IMR-90 (cell line): ENCODE measurements around the gene ARMC9. TPM values are rescaled to one million over a fixed set of nuclear protein-coding genes. Genes with fewer than 3 reads are reported as not detected.

Experiments
- ATAC-seq: fragments of 200-7000 bp; cut with Tn5 transposase; 2 replicates; pipeline ENCODE4 v1.9.1; 2020; ENCODE audit warnings: low read depth, mild to moderate bottlenecking, moderate library complexity
- BruUV-seq: library from RNA; stranded (reverse); fragments of 400-500 nt; replicated peaks from 2 replicates; lab custom pipeline; 2021; lab: Mats Ljungman, UMichigan
- CTCF ChIA-PET: fragments of 300-600 bp; formaldehyde crosslinking; extraction: SDS; loops from one replicate; lab custom pipeline; 2021; ENCODE audit warnings: antibody characterized with exemption; lab: Yijun Ruan, JAX
- POLR2A ChIA-PET: fragments of 300-600 bp; sonication (Branson Sonifier 250); formaldehyde crosslinking; loops from one replicate; lab custom pipeline; 2022; ENCODE audit warnings: antibody characterized with exemption; ENCODE audit not compliant: unreplicated experiment; lab: Charles Lee
- DNase-seq: peaks from one replicate; pipeline ENCODE4 v3.0.0; 2013
- H2AFZ ChIP-seq: replicated peaks from 2 replicates; pipeline ENCODE3; 2013; ENCODE audit warnings: low read length, mild to moderate bottlenecking; ENCODE audit not compliant: poor library complexity
- H2AK5ac ChIP-seq: 2 replicates; pipeline ENCODE4 v1.6.1; 2013; ENCODE audit warnings: low read depth, low read length, inconsistent platforms
- H2AK9ac ChIP-seq: replicated peaks from 2 replicates; pipeline ENCODE3; 2013; ENCODE audit warnings: mild to moderate bottlenecking, low read depth, low read length, moderate library complexity; ENCODE audit not compliant: poor library complexity
- H2BK120ac ChIP-seq: 2 replicates; pipeline ENCODE4 v1.6.1; 2013; ENCODE audit warnings: low read depth, low read length, inconsistent platforms
- H2BK15ac ChIP-seq: 3 replicates; pipeline ENCODE4 v1.6.1; 2013; ENCODE audit warnings: low read depth, low read length, inconsistent platforms
- H2BK20ac ChIP-seq: 2 replicates; pipeline ENCODE4 v1.6.1; 2013; ENCODE audit warnings: low read depth, mild to moderate bottlenecking, inconsistent platforms, low read length, moderate library complexity
- H2BK5ac ChIP-seq: 2 replicates; pipeline ENCODE4 v1.6.1; 2013; ENCODE audit warnings: mild to moderate bottlenecking, low read depth, low read length, inconsistent platforms; ENCODE audit not compliant: poor library complexity, severe bottlenecking
- H3K14ac ChIP-seq: replicated peaks from 2 replicates; pipeline ENCODE4 v1.6.1; 2013; ENCODE audit warnings: low read depth, low read length, inconsistent platforms
- H3K18ac ChIP-seq: 2 replicates; pipeline ENCODE4 v1.6.1; 2013; ENCODE audit warnings: low read depth, low read length, control low read depth
- H3K23ac ChIP-seq: 2 replicates; pipeline ENCODE4 v1.6.1; 2013; ENCODE audit warnings: low read depth, low read length, inconsistent platforms
- H3K27ac ChIP-seq: 2 replicates; pipeline ENCODE4 v1.5.1; 2013; ENCODE audit warnings: mild to moderate bottlenecking, control low read depth, low read length; ENCODE audit not compliant: insufficient read depth
- H3K27me3 ChIP-seq: 2 replicates; pipeline ENCODE4 v1.6.1; 2013; ENCODE audit warnings: low read length; ENCODE audit not compliant: control insufficient read depth, insufficient read depth
- H3K36me3 ChIP-seq: 2 replicates; pipeline ENCODE4 v1.6.1; 2013; ENCODE audit warnings: low read length, mixed read lengths; ENCODE audit not compliant: control insufficient read depth, insufficient read depth
- H3K4ac ChIP-seq: 2 replicates; pipeline ENCODE4 v1.6.1; 2013; ENCODE audit warnings: low read depth, low read length, inconsistent platforms
- H3K4me1 ChIP-seq: 2 replicates; pipeline ENCODE4 v1.6.1; 2013; ENCODE audit warnings: low read length, mixed read lengths; ENCODE audit not compliant: control insufficient read depth, insufficient read depth
- H3K4me2 ChIP-seq: 2 replicates; pipeline ENCODE4 v1.6.1; 2013; ENCODE audit warnings: low read depth, mild to moderate bottlenecking, control low read depth, low read length, moderate library complexity
- H3K4me3 ChIP-seq: 2 replicates; pipeline ENCODE4 v1.5.1; 2013; ENCODE audit warnings: low read depth, mild to moderate bottlenecking, control low read depth, low read length, moderate library complexity; ENCODE audit not compliant: insufficient read depth
- H3K56ac ChIP-seq: 2 replicates; pipeline ENCODE4 v1.6.1; 2013; ENCODE audit warnings: low read length, inconsistent platforms; ENCODE audit not compliant: insufficient read depth; ENCODE audit errors: extremely low read depth
- H3K79me1 ChIP-seq, 2 experiments: 2 replicates each; pipeline ENCODE4 v1.6.1; 2013; ENCODE audit warnings: low read length in 2 of 2, inconsistent platforms in 1 of 2, low read depth in 1 of 2
- H3K9ac ChIP-seq: 2 replicates; pipeline ENCODE4 v1.6.1; 2013; ENCODE audit warnings: low read depth, low read length, control low read depth
- H3K9me1 ChIP-seq: 2 replicates; pipeline ENCODE4 v1.6.1; 2013; ENCODE audit warnings: low read length, inconsistent platforms; ENCODE audit not compliant: insufficient read depth
- H3K9me3 ChIP-seq: 2 replicates; pipeline ENCODE4 v1.6.1; 2013; ENCODE audit warnings: low read length; ENCODE audit not compliant: control insufficient read depth, insufficient read depth
- H4K20me1 ChIP-seq: 2 replicates; pipeline ENCODE4 v1.6.1; 2013; ENCODE audit warnings: low read length, inconsistent platforms; ENCODE audit not compliant: insufficient read depth
- H4K5ac ChIP-seq: 2 replicates; pipeline ENCODE4 v1.6.1; 2013; ENCODE audit warnings: mild to moderate bottlenecking, low read depth, low read length, control low read depth
- H4K8ac ChIP-seq, 2 experiments: 2 replicates each; pipeline ENCODE4 v1.6.1; 2013; ENCODE audit warnings: low read depth in 2 of 2, low read length in 2 of 2, control low read depth in 1 of 2, inconsistent platforms in 1 of 2
- H4K91ac ChIP-seq: 2 replicates; pipeline ENCODE4 v1.6.1; 2013; ENCODE audit warnings: low read depth, low read length, inconsistent platforms; ENCODE audit not compliant: insufficient read depth
- BHLHE40 ChIP-seq: fragments of 150-350 bp; IDR thresholded peaks from 2 replicates; pipeline ENCODE4 v1.6.1; 2016; ENCODE audit warnings: mild to moderate bottlenecking, low read depth, low read length
- CEBPB ChIP-seq: IDR thresholded peaks from 2 replicates; pipeline ENCODE4 v1.6.1; 2012; ENCODE audit warnings: low read depth, low read length, improper control_type of control experiment
- CTCF ChIP-seq: conservative IDR thresholded peaks from 2 replicates; pipeline ENCODE4 v1.5.1; 2012; ENCODE audit warnings: mild to moderate bottlenecking, low read depth, low read length, improper control_type of control experiment
- FOS ChIP-seq: fragments of 150-350 bp; IDR thresholded peaks from 2 replicates; pipeline ENCODE4 v1.6.1; 2016; ENCODE audit warnings: low read depth, low read length
- MXI1 ChIP-seq: IDR thresholded peaks from 2 replicates; pipeline ENCODE4 v1.6.1; 2012; ENCODE audit warnings: low read depth, mild to moderate bottlenecking, low read length, moderate library complexity, borderline replicate concordance
- POLR2A ChIP-seq: IDR thresholded peaks from 2 replicates; pipeline ENCODE4 v1.6.1; 2012; ENCODE audit warnings: mild to moderate bottlenecking, low read depth, low read length
- RCOR1 ChIP-seq: IDR thresholded peaks from 2 replicates; pipeline ENCODE4 v1.6.1; 2012; ENCODE audit warnings: mild to moderate bottlenecking, low read length, improper control_type of control experiment; ENCODE audit not compliant: insufficient replicate concordance
- SMC3 ChIP-seq: fragments of 150-350 bp; IDR thresholded peaks from 2 replicates; pipeline ENCODE4 v1.6.1; 2016; ENCODE audit warnings: low read depth, mild to moderate bottlenecking, antibody characterized with exemption, low read length, moderate library complexity
- WGBS, 2 experiments: methylation state at CpG; one replicate each; pipeline versions ENCODE4 v1.1.5 to v1.1.7; 2013; ENCODE audit warnings: missing lambda C conversion rate in 2 of 2; ENCODE audit not compliant: insufficient read length in 1 of 2; ENCODE audit errors: extremely low coverage in 2 of 2; 5-methylcytosine and 5-hydroxymethylcytosine counted together
- dilution Hi-C: fragments of 300-500 bp; cut with HindIII; formaldehyde crosslinking; loops from one replicate; pipeline ENCODE4 v1.14.3; 2018; ENCODE audit warnings: low sequenced_read_pairs; ENCODE audit not compliant: unreplicated experiment
- in situ Hi-C: fragments of 300-500 bp; cut with MboI; formaldehyde crosslinking; loops from 3 replicates; pipeline ENCODE4 v1.14.3; 2019; ENCODE audit warnings: low sequenced_read_pairs, inconsistent platforms, mixed read lengths
- intact Hi-C: fragments of 100-400 bp; cut with micrococcal nuclease; formaldehyde crosslinking; loops from 2 replicates; pipeline ENCODE4 v1.10.0; 2022
- polyA plus RNA-seq, 3 experiments: library from polyadenylated mRNA; depleted of rRNA; stranded (reverse); fragments of >200 nt; gene quantifications; 2 replicates each; pipeline ENCODE4 v1.2.3, GENCODE V29; 2012; ENCODE audit warnings: low replicate concordance in 1 of 3
- total RNA-seq: library from RNA; depleted of rRNA; stranded (reverse); fragments of >200 nt; gene quantifications from 2 replicates; pipeline ENCODE4 v1.2.3, GENCODE V29; 2012
- TF ChIP-seq, protein P1 (sequence below): fragments of 150-350 bp; IDR thresholded peaks from 2 replicates; pipeline ENCODE4 v1.6.1; 2017; ENCODE audit warnings: mild to moderate bottlenecking, antibody characterized with exemption, low read length, low read depth

ARMC9 gene
- total and polyA plus RNA-seq, 2 of the 4 experiments (the other 2 are of a cell fraction) = 36.0 to 46.6 TPM

GRCh38 chr2:231399853-231400680, 201.6 kb downstream of the ARMC9 start:
- peak overlapping the region; percentile 16; the same call in 1 of the 2 replicates for H4K5ac ChIP-seq
- peak overlapping the region; percentile 70 for H2AK9ac ChIP-seq
- H3K4me2 ChIP-seq = no peak overlapping the region
- intact Hi-C loops (no loop called here), in situ Hi-C loops (no loop called here), dilution Hi-C loops (no loop called here)
- H3K18ac ChIP-seq = no peak overlapping the region
- peaks cover 15% of the 10 kb centered on the region for H3K27me3 ChIP-seq
- POLR2A ChIA-PET = no interaction called here
- peak overlapping the region; percentile 36; the same call in 1 of the 2 replicates for H3K4ac ChIP-seq
- ATAC-seq (peak; percentile 45), DNase-seq (no peak)
- H3K9ac ChIP-seq = no peak overlapping the region
- no peak overlapping the region for H3K4me3 ChIP-seq
- H4K91ac ChIP-seq = peak overlapping the region; percentile 35; the same call in 1 of the 2 replicates
- H2BK20ac ChIP-seq = no peak overlapping the region
- TF ChIP-seq SMC3 (no peak), BHLHE40 (no peak), MXI1 (no peak), RCOR1 (no peak), CTCF (no peak), CEBPB (no peak), POLR2A (no peak), FOS (no peak)
- TF ChIP-seq, protein P1, sequence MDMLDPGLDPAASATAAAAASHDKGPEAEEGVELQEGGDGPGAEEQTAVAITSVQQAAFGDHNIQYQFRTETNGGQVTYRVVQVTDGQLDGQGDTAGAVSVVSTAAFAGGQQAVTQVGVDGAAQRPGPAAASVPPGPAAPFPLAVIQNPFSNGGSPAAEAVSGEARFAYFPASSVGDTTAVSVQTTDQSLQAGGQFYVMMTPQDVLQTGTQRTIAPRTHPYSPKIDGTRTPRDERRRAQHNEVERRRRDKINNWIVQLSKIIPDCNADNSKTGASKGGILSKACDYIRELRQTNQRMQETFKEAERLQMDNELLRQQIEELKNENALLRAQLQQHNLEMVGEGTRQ = no peak
- H3K23ac ChIP-seq = no peak overlapping the region
- WGBS, 2 experiments = 48% methylated on average over 6 of the region's 12 CpGs; no CpG with 5 or more reads in 1 of the 2 experiments
- H3K79me1 ChIP-seq = no peaks in the 10 kb centered on the region
- CTCF ChIA-PET = interaction anchor here (0.6 to 1.0 kb wide), 4 partner anchors 13 to 442 kb away, joined by 3 to 5 read pairs (median 4); no protein-coding TSS in a partner anchor
- no peak overlapping the region; the same call in 2 of the 3 replicates for H2BK15ac ChIP-seq
- H2AK5ac ChIP-seq = peak overlapping the region; percentile 39; the same call in 1 of the 2 replicates
- H4K8ac ChIP-seq = peak overlapping the region in 1 of 2 experiments; percentile 12; a peak in 1 of 4 replicates
- H2BK120ac ChIP-seq = peak overlapping the region; percentile 74
- no peaks in the 10 kb centered on the region for H3K36me3 ChIP-seq
- no peaks in the 10 kb centered on the region; the same call in 1 of the 2 replicates for H3K9me3 ChIP-seq
- peak overlapping the region; percentile 40; the same call in 1 of the 2 replicates for H3K14ac ChIP-seq
- peaks cover 8% of the 10 kb centered on the region for H3K4me1 ChIP-seq
- H3K9me1 ChIP-seq = no peaks in the 10 kb centered on the region
- H4K20me1 ChIP-seq = no peaks in the 10 kb centered on the region
- H2BK5ac ChIP-seq = no peak overlapping the region
- no TSS peak for BruUV-seq
- H3K27ac ChIP-seq = no peak overlapping the region
- no peak overlapping the region for H3K56ac ChIP-seq
- H2AFZ ChIP-seq = peak overlapping the region; percentile 46
